GM18502 (cell line): ENCODE results near the gene CRTAC1.
"Not testable (repeated sequence)": the region's sequence is repeated elsewhere in the genome, so short reads cannot be mapped to it uniquely, and the experiment has no call there.

Experiments used
- ATAC-seq: cut with Tn5 transposase; IDR thresholded peaks from one replicate; pipeline ENCODE4 v1.9.1; 2021; ENCODE audit warnings: mild to moderate bottlenecking; ENCODE audit not compliant: unreplicated experiment, poor library complexity

CRTAC1 gene

DNA sequence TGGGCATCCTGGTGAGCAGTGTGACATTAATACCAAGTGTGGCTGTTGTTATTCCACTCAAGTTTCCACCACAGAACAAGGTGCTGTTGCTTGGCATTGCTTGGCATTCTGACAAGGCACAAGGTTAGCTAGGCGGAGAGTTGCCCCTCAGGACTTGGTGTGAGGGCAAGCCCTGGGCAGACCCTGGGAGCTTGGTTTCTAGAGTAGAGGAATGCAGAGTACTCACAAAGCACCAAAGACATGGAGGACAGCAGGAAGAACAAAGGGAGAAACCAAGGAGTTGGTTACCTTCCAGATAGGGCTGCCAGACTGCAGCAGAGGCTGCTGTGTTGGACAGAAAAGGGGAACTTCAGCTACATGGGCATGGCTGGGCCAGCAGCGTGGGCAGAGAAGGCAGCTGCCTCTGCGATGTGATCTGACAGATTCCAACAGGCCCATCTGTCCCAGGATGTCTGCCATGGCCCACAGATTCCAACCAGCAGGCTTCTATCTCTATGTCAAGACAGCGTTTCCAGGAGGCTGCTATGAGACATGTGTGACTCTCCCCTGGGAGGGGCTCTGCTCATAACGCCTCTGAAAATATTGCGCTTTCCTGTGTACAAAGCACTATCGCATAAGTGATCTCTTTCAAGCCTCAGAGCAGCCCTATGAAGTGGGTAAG lies 178.9 kb downstream of the CRTAC1 start:
- no peak for ATAC-seq

DNA sequence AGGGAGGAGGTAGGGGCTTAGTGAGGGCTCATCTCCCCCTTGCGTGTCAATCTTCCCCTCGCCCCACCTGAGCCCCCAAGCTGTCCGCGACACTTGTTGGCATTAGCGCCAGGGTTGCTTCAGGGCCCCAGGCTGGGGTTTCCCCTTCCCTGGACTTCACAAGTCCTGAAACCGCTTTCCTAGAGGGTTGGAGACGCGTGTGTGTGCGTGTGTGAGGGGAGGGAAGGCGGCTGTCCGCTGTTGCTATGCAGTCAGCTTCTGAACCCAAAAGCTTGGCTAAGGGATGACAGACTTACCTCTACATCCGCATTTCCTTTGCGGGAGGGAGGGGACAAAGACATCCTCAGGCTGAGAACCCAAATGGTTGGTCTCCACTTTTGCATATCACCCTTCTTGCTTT lies 180.0 kb downstream of the CRTAC1 start:
- ATAC-seq: no peak

DNA sequence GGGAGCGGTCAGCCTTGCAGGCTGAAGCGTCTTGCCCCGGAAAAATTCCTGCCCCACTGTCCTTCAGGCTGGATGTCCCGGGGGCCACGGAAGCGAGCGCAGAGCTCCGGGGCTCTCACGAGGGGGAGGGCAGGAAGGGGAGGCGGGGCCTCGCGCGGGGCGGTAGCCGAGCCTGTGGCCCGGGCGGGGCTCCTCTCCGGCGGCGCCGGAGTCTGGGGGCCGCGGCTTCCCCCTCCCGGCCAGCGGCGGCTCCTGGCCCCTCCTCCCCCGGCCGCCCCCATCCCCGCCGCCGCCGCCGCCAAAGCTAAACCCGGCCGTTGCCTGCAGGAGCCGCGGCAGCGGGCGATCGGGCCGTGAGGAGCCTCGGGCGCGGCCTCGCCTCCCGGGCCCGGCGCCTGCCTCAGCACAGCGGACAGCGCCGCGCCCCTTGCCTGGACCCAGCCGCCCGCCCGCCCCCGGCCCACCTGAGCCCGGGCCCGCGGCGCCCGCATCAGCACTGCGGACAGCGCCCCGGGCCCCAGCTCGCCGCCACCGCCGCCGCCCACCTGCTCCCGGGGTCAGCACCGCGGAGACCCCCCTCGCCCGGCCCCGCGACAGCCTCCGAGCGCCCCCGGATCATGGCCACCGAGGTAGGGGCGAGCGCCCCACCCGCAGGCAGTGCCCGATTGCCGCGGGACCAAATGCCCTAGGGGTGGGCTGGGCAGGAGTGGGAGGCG lies 180.6 kb downstream of the CRTAC1 start, which contains the start of gene GOLGA7B:
Gene GOLGA7B (plus strand): TSS at position 157 of the 716 bp plus-strand sequence. CDS start 461 bp downstream, at position 618.
- ATAC-seq: no peak

DNA sequence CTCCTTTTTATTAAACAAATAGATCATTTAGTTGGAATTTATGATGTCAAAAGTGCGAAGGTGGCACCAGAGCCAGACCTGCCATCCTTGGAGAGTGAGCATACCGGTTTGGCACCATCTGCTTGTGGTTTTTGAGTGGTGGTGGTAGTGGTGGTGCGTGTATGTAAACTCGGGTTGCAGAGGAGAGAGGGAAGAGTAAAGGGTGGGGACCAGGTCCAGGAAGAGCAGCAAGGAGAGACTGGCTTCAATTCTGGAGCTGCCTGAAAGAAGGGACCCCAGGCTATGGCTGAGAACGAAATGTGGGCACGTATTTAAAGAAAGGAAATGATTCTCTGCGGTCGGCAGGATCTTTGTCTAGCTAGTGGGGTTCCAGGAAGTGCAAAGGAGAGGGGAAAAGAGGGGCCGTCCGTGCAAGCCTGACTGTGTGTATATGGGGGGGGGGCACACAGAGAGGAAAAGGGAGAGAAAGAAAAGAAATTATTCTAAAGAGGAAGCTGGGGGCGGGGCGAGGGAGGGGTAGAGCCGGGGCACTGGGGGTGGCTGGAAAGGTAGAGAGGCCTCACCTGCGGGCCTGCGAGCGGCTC lies 181.2 kb downstream of the CRTAC1 start:
- ATAC-seq: no peak

DNA sequence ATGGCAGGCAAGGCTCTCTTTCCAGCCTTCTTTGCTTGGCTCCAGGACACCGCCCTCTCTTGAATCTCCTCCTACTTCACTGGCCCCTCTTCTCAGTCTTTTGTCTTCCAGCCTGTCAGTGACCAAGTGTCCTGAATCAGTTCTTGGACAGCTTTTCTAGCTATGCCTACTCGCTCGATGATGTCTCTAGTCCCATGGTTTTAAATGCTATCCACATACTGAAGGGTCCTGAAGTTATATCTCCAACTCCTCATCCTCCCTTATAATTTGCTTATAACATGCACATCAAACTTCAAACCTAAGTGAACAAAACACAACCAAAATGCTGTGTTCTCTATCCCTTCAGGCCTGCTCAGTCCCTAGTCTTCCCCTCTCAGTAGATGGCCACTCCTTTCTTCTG lies 185.7 kb downstream of the CRTAC1 start:
- no peak for ATAC-seq

DNA sequence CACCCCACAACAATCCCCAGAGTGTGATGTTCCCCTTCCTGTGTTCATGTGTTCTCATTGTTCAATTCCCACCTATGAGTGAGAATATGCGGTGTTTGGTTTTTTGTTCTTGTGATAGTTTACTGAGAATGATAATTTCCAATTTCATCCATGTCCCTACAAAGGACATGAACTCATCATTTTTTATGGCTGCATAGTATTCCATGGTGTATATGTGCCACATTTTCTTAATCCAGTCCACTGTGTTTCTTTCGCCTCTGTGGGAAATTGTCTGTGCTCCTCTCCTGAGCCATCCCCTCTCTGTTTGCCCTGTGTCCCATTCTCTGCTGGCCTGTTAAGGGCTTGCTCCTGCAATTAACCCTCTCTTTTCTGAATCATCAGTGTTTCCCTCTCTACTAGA lies 186.4 kb downstream of the CRTAC1 start:
- not testable (repeated sequence) for ATAC-seq

DNA sequence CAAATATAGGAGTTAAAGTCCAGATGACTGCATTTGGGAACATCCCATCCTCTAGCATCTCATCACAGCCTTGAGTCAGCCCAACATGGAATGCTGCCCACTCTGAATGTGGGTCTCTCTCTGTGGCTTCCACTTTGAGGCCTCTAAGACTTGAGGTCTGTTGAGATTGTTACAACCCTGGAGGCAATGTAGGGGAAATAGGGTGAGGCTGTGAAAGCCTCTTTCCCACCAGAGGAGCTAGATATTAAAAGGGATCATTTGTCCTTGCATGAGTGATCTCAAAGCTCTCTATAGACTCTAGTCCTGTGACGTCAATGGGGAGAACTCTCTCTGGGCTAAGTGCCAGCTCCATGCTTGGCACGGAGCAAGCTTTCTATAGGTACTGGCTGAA lies 187.1 kb downstream of the CRTAC1 start:
- ATAC-seq: no peak

DNA sequence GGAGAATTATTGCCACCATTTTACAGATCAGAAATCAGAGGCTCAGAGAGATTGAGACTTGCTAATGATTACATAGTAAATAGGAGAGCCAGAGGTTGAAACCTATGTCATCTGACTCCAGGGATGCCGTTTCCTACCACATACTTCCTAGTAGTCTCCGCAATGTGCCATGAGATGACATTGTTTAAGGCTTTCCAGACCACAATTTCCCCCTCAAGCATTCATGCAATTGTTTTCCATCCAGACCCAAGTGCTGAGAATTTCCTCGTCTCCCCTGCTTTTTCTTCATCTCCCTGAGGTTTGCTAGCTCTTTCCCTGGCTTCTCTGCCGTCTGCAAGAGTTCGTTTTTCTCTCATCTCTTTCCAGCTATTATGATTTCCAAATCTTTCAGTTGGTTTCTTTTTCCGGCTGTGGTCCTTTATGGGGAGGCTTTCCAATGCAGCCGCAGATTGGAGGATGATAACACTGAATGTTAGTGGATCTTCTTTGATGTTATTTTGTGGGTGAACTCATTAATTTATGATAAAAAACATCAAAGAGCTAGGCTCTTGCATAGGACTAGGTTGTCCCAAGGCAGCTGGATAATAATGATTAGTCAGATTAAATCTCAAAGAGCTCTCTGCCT lies 187.7 kb downstream of the CRTAC1 start:
- no peak for ATAC-seq

DNA sequence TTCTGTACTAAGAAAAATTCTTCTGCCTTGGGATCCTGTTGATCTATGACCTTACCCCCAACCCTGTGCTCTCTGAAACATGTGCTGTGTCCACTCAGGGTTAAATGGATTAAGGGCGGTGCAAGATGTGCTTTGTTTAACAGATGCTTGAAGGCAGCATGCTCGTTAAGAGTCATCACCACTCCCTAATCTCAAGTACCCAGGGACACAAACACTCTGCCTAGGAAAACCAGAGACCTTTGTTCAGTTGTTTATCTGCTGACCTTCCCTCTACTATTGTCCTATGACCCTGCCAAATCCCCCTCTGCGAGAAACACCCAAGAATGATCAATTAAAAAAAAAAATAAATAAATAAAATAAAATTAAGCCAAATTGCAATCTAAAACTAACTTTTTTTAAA lies 188.3 kb downstream of the CRTAC1 start:
- ATAC-seq: not testable (repeated sequence)

DNA sequence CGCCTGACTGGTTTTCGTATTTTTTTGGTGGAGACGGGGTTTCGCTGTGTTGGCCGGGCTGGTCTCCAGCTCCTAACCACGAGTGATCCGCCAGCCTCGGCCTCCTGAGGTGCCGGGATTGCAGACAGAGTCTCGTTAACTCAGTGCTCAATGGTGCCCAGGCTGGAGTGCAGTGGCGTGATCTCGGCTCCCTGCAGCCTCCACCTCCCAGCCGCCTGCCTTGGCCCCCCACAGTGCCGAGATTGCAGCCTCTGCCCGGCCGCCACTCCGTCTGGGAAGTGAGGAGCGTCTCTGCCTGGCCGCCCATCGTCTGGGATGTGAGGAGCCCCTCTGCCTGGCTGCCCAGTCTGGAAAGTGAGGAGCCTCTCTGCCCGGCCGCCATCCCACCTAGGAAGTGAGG lies 189.3 kb downstream of the CRTAC1 start:
- not testable (repeated sequence) for ATAC-seq

DNA sequence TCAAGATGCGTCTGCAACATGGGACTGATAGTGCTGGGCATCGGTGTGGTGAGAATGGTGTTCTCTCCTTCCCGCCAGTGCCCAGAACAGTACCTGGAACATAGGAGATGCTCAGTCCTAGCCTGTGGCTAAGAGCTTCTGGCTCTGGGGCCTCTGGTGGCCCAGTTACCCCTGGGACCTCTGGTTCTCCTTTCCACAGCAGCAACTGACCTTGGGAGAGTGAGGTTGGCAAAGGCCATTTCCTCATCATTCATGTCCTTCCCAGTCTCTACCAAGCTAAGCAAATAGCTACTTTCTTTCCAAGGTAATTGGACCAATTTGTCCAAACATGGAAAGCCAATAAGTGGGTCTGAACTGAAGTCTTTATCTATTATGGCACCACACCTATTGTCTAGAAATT lies 192.3 kb downstream of the CRTAC1 start:
- no peak for ATAC-seq

DNA sequence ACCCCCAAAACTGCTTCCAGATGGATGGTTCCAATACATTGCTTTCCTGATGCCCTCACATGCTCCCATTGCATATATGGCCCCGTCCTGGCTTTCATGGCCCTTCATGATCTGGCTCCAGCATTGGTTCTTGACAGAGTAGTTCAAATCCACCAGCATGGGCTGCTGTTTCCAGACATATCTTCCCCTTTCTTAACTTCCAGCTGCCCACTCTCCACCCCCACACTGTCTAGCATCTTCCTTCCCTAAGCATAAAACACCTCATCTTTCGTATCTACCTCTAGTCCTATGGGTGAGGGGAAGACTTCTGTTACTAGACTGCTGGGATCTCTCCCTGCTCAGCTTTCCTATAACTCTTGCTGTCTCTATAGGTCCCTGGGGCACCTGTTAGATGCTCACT lies 194.0 kb downstream of the CRTAC1 start:
- ATAC-seq: no peak

DNA sequence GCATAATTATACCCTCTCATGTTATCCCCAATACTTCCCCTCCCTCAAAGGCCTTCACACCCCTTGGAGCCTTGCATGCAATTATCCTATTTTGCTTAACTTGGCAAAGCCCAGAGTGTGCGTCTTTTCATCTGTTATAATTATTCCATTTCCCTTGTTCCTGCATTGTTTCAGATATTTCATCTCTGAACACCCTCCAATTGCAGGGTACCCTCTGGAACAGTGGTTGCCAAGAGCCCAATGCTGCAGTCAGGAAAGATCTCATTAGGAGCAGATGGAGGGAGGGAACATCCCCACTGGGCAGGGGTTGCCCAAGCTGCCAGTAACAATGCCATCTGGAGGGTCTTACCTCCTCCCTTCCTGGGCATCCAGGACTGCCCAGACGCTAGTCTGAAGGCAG lies 199.2 kb downstream of the CRTAC1 start:
- no peak for ATAC-seq

DNA sequence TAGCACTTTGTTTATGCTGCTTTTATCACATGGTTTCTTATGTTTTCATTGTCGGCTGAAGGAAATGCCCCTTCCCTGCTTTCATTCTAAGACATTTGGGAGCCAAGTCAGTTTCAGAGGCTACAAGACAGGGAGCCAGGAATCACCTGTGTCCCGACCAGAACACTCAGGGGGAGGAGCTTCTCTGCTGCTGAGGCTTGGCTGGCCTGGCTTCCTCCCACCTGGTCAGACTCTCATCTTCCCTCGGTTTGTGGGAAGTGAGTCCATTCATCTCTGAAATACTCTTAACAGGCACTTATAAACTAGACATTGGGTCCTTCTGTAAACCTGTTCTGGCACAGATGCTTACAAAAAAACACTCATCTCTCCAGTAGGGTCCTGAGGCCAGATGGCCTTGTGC lies 200.4 kb downstream of the CRTAC1 start:
- no peak for ATAC-seq

DNA sequence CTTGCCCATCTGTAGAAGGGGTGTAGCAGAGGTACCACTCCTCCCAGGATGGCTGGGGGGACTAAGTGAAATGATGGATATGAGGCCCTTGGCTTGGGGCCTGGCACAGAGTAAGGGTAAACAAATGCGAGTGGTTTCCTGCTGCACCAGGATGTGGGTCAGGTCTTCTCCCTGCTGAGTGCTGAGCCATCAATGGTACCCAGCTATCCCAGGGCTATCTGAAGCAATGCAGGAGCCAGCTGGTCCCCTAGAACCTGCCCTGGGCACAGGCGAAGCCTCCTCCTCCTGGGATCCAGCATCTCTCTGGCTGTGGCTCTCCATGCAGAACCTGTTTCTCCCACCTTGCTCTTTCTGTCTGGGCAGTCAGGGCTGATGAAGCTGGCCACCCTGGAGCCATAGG lies 201.7 kb downstream of the CRTAC1 start:
- no peak for ATAC-seq

DNA sequence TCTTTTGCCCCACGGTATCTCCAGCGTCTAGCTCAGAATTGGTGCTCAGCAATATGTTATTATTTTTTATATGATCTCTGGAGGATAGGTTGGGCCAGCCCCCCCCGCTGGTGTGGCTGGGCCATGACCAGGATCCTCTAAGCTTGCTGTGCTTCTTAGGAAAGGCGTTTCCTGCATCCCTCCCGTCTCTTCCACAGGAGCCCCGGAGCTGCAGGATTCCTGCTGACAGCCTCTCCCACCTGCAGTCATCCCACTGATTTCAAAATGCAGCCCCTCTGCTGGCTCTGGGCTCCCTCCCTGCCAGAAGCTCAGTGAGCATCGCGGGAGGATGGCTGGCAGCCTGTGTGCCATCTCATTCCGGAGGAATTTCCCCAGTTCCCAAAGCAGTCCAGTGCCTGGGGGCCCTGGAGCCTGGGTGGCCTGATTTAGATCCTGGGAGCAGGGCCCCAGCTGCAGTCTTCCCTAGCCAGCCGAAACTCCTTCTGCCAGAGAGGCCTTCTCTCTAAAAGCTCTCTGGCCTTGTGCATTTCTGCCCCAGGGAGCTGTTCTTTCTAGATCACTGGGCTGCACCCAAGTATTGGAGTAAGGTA lies 202.6 kb downstream of the CRTAC1 start:
- no peak for ATAC-seq

DNA sequence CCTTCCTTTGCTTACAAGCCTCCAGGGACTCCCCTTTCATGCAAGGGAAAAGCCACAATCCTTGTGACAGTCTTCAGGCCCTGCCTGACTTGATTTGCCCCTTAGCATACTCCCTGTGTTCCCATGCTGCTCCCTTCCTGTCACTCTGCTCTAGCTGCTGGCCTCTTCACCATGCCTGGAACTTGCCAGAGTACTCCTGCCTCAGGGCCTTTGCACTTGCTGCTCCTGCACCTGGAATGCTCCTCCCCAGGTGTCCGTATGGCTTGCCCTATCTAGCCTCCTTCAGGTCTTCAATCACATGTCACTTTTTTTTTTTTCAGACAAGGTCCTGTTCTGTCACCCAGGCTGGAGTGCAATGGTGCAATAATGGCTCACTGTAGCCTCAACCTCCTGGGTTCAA lies 203.5 kb downstream of the CRTAC1 start:
- no peak for ATAC-seq

DNA sequence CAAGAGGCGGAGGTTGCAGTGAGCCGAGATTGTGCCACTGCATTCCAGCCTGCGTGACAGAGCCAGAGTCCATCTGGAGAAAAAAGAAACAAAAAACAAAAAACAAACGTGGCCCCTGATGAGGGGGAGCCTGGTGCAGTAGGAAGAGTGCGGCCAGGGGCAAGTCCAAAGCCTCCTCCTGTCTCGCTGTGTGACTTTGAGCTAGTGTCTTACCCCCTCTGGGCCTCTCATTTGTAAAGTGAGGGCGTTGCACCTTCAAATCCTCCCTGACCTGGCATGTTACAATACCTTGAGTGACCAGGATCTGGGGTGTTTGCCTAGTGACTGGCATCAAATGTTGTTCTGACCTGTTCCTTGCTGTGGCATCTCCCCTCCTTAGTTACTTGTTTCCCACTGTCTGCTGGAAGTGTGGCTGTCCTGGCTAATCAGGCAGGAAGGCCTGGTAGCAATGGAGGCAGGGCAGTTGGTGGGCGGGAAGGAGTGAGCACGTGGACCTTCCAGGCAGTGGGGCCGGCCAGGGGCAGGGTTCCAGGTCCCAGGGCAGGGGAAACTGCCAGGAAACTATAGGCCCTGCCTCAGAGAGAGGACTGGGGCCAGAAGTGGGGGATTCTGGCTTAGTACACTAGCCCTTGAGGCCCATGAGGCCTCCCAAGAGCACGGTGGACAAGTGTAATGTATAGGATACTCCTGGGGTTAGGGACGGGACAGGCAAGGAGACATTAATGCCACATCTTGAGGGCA lies 205.2 kb downstream of the CRTAC1 start:
- no peak for ATAC-seq

DNA sequence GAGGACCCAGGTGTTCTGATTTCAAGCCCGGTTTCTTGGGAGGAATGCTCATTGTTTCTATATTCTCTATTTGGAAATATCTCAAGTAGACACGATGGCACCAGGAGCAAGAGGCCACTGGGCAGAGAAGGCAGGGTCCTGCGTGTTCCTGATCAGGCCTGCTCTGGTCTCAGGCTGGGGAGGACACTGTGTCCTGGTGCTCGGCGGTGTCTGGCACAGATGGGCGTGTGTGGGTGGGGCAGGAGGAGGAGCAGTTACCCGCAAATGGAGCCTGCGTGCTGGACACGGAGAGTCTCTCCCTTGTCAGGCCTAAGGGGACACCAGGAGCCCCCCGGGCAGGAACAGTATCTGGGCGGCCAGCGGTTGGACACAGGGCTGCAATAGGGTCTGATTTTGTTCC lies 206.7 kb downstream of the CRTAC1 start:
- no peak for ATAC-seq

DNA sequence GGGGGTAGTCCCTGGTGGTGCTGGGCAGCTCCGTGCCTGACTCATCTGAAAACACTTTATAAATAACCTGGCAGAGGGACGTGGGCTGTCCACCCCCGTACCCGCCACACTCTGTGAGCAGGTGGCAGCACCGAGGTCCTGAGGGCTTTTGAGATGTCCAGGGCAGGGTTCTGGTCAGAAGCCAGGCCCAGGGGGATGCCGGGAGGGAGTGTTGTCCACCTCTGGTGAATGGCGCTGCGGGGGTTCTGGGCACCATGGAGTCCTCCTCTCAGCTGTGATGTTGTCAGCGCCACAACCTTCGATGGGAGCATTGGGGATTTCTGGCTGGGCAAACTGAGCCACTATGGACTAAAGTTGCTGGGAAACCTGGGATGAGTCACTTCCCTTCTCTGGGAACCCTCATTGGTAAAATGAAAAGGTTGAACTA lies 208.1 kb downstream of the CRTAC1 start:
- ATAC-seq: no peak
